Prostate gland (tissue), 2 donors: ENCODE results near the gene BTBD9.

Experiments
- CTCF ChIP-seq, 4 experiments: fragments of 200-600 bp in 2 of 4; fragments of 450-650 bp in 2 of 4; sonication (generic) in 2 of 4; IDR thresholded peaks; 1 replicate in 3 of 4; 2 replicates in 1 of 4; pipeline ENCODE4 v1.5.1; 2016 to 2019; ENCODE audit warnings: antibody characterized with exemption in 4 of 4, mild to moderate bottlenecking in 2 of 4, moderate library complexity in 2 of 4
- POLR2A ChIP-seq: fragments of 450-650 bp; IDR thresholded peaks from one replicate; pipeline ENCODE4 v1.6.1; 2016; ENCODE audit warnings: antibody characterized with exemption, mild to moderate bottlenecking
- POLR2AphosphoS5 ChIP-seq: sonication (generic); formaldehyde crosslinking; IDR thresholded peaks from one replicate; pipeline ENCODE4 v1.6.1; 2017; ENCODE audit warnings: antibody characterized with exemption

- TF ChIP-seq POLR2A (no peak), CTCF (IDR thresholded peaks at IDR 0.05) (no peak), POLR2AphosphoS5 (no peak)
These were observed 336.9 kb downstream of the BTBD9 start for GRCh38 chr6:38302838-38303237.
